Natural killer cell (primary cell): ENCODE results near the gene PTPRM. TPM values are rescaled to one million over a fixed set of nuclear protein-coding genes. Genes with fewer than 3 reads are reported as not detected.

ENCODE experiments used
- ATAC-seq, 3 donors: fragments of 150-1000 bp in 2 of 3; fragments of 200-7000 bp in 1 of 3; cut with Tn5 transposase; 1 replicate in 1 of 3; 2 replicates in 2 of 3; pipeline ENCODE4 v1.10.0; 2021; ENCODE audit warnings: mild to moderate bottlenecking in 2 of 3, moderate library complexity in 2 of 3
- DNase-seq, 2 donors: peaks; one replicate each; pipeline versions ENCODE4 v3.0.0 to v3.0.0-alpha.2; 2013 to 2021; ENCODE audit warnings: mixed read lengths in 1 of 2
- H3K27ac ChIP-seq: one replicate; pipeline ENCODE4 v1.5.1; 2013; ENCODE audit warnings: mild to moderate bottlenecking, low read length
- H3K27me3 ChIP-seq: one replicate; pipeline ENCODE4 v1.6.1; 2013; ENCODE audit warnings: low read length; ENCODE audit not compliant: control insufficient read depth, insufficient read depth
- H3K36me3 ChIP-seq: one replicate; pipeline ENCODE4 v1.6.1; 2013; ENCODE audit warnings: low read length; ENCODE audit not compliant: control insufficient read depth, insufficient read depth
- H3K4me1 ChIP-seq: one replicate; pipeline ENCODE4 v1.6.1; 2013; ENCODE audit warnings: low read length; ENCODE audit not compliant: control insufficient read depth, insufficient read depth
- H3K4me3 ChIP-seq: one replicate; pipeline ENCODE4 v1.5.1; 2013; ENCODE audit warnings: low read length
- H3K9me3 ChIP-seq: one replicate; pipeline ENCODE4 v1.6.1; 2013; ENCODE audit warnings: low read length; ENCODE audit not compliant: control insufficient read depth, insufficient read depth
- H3K27ac Mint-ChIP-seq, 2 donors: one replicate each; pipeline ENCODE4 v1.8.0; 2022; ENCODE audit warnings: mild to moderate bottlenecking in 2 of 2, mixed read lengths in 2 of 2, moderate library complexity in 1 of 2
- H3K27me3 Mint-ChIP-seq, 2 donors: one replicate each; pipeline ENCODE4 v1.8.0; 2022; ENCODE audit warnings: low read depth in 2 of 2, mixed read lengths in 2 of 2
- H3K36me3 Mint-ChIP-seq: one replicate; pipeline ENCODE4 v1.8.0; 2022; ENCODE audit warnings: mixed read lengths
- H3K4me1 Mint-ChIP-seq, 2 donors: one replicate each; pipeline ENCODE4 v1.8.0; 2022; ENCODE audit warnings: mixed read lengths in 2 of 2
- H3K4me3 Mint-ChIP-seq: one replicate; pipeline ENCODE4 v1.8.0; 2022; ENCODE audit warnings: mild to moderate bottlenecking, moderate library complexity, mixed read lengths
- H3K9me3 Mint-ChIP-seq, 2 donors: one replicate each; pipeline ENCODE4 v1.8.0; 2022; ENCODE audit warnings: mixed read lengths in 2 of 2
- CTCF ChIP-seq: fragments of 200-600 bp; IDR thresholded peaks from one replicate; pipeline ENCODE4 v1.8.0; 2022; ENCODE audit warnings: antibody characterized with exemption
- WGBS: methylation state at CpG from one replicate; pipeline ENCODE4 v1.1.7; 2013; ENCODE audit warnings: missing lambda C conversion rate; ENCODE audit not compliant: insufficient coverage; 5-methylcytosine and 5-hydroxymethylcytosine counted together
- intact Hi-C: fragments of 100-400 bp; cut with micrococcal nuclease; formaldehyde crosslinking; loops from one replicate; pipeline ENCODE4 v1.14.2; 2022
- total RNA-seq, 4 donors: library from RNA; stranded (reverse); fragments of 120-200 nt in 1 of 4; gene quantifications; one replicate each; pipeline versions ENCODE4 v1.2.3 to v1.2.4, GENCODE V29; 2013 to 2022

Gene PTPRM
- total RNA-seq, 3 donors from 2014 or later (not counting 1 experiment from before 2014, with no cell fraction given) = 5.0 to 13.2 (median 12.1) TPM

DNA sequence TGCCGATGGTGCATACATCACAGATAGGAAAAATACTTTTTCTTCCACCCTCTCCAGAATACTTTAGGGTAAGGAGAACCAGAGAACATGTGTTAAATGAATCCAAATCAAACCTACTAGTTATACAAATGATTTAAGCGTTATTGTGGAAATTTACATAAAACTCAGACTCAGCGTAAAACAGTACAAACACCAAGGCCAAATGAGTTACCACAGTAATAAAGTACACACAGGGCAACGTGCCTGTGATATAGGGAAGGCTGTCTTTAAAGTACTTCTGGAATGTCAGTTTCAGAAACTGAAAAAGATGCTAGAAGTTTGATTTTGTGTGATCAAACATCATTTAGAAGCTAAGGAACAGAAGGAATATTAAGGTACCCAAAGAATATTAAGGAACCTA is 46.9 kb downstream of the PTPRM start:
- no peaks in the 10 kb centered on the region for H3K36me3 Mint-ChIP-seq
- ATAC-seq = no peak
- no peaks in the 10 kb centered on the region for H3K4me1 Mint-ChIP-seq
- H3K36me3 ChIP-seq = no peaks in the 10 kb centered on the region
- H3K4me3 Mint-ChIP-seq = no peak overlapping the region
- intact Hi-C loops = no loop called here
- H3K27ac ChIP-seq = no peak overlapping the region
- peaks cover 3 to 4% of the 10 kb centered on the region in 2 donors for H3K9me3 Mint-ChIP-seq
- H3K4me3 ChIP-seq = no peak overlapping the region
- H3K27ac Mint-ChIP-seq = no peak overlapping the region
- no peaks in the 10 kb centered on the region for H3K27me3 ChIP-seq
- H3K27me3 Mint-ChIP-seq = no peaks in the 10 kb centered on the region
- H3K4me1 ChIP-seq = no peaks in the 10 kb centered on the region
- no peaks in the 10 kb centered on the region for H3K9me3 ChIP-seq
- DNase-seq = no peak
- WGBS = 55% methylated on average over 1 of the region's 4 CpGs
- TF ChIP-seq CTCF = no peak

- H3K36me3 Mint-ChIP-seq = no peaks in the 10 kb centered on the region
- peaks cover 2 to 3% of the 10 kb centered on the region in 2 donors for H3K9me3 Mint-ChIP-seq
- intact Hi-C loops = no loop called here
- no peaks in the 10 kb centered on the region for H3K4me1 Mint-ChIP-seq
- Histone ChIP-seq H3K9me3 (no peaks in the 10 kb centered on the region), H3K27me3 (no peaks in the 10 kb centered on the region), H3K4me3 (no peak overlapping the region), H3K27ac (no peak overlapping the region), H3K4me1 (no peaks in the 10 kb centered on the region), H3K36me3 (no peaks in the 10 kb centered on the region)
- TF ChIP-seq CTCF = no peak
- DNase-seq (no peak), ATAC-seq (no peak)
- no peak overlapping the region for H3K4me3 Mint-ChIP-seq
- WGBS = 94% methylated on average over 9 of the region's 9 CpGs
- no peak overlapping the region for H3K27ac Mint-ChIP-seq
- no peaks in the 10 kb centered on the region for H3K27me3 Mint-ChIP-seq
These were observed 48.7 kb downstream of the PTPRM start for GRCh38 chr18:7615840-7616239.

GRCh38 chr18:7616661-7617060 is 49.5 kb downstream of the PTPRM start:
- Histone ChIP-seq H3K36me3 (no peaks in the 10 kb centered on the region), H3K4me3 (no peak overlapping the region), H3K9me3 (no peaks in the 10 kb centered on the region), H3K27ac (no peak overlapping the region), H3K4me1 (no peaks in the 10 kb centered on the region), H3K27me3 (no peaks in the 10 kb centered on the region)
- TF ChIP-seq CTCF = no peak
- no peak for DNase-seq
- Mint-ChIP-seq H3K27me3 (no peaks in the 10 kb centered on the region), H3K4me3 (no peak overlapping the region), H3K9me3 (peaks cover 1 to 3% of the 10 kb centered on the region in 2 donors), H3K36me3 (no peaks in the 10 kb centered on the region), H3K27ac (no peak overlapping the region), H3K4me1 (no peaks in the 10 kb centered on the region)
- 67% methylated on average over 4 of the region's 4 CpGs for WGBS
- intact Hi-C loops = no loop called here
- ATAC-seq = no peak

- no peak overlapping the region for H3K27ac Mint-ChIP-seq
- no peak overlapping the region for H3K4me3 Mint-ChIP-seq
- Histone ChIP-seq H3K4me1 (no peaks in the 10 kb centered on the region), H3K9me3 (no peaks in the 10 kb centered on the region), H3K4me3 (no peak overlapping the region), H3K27ac (no peak overlapping the region), H3K27me3 (no peaks in the 10 kb centered on the region), H3K36me3 (no peaks in the 10 kb centered on the region)
- 89% methylated on average over 5 of the region's 7 CpGs for WGBS
- TF ChIP-seq CTCF = no peak
- H3K4me1 Mint-ChIP-seq = no peaks in the 10 kb centered on the region
- peaks cover 0 to 2% of the 10 kb centered on the region in 2 donors for H3K9me3 Mint-ChIP-seq
- intact Hi-C loops = no loop called here
- H3K36me3 Mint-ChIP-seq = no peaks in the 10 kb centered on the region
- no peak for DNase-seq
- H3K27me3 Mint-ChIP-seq = no peaks in the 10 kb centered on the region
- ATAC-seq = no peak
These were observed 50.8 kb downstream of the PTPRM start for GRCh38 chr18:7617738-7618422.
